ENCODE measurements around the gene NAA40. TPM values are rescaled to one million over a fixed set of nuclear protein-coding genes. Genes with fewer than 3 reads are reported as not detected.

The NAA40 gene
- total and polyA plus RNA-seq, 10 of the 15 experiments (the other 5 are each of a cell fraction or from before 2014, with no cell fraction given): 4.8 to 31.6 (median 22.2) TPM

DNA sequence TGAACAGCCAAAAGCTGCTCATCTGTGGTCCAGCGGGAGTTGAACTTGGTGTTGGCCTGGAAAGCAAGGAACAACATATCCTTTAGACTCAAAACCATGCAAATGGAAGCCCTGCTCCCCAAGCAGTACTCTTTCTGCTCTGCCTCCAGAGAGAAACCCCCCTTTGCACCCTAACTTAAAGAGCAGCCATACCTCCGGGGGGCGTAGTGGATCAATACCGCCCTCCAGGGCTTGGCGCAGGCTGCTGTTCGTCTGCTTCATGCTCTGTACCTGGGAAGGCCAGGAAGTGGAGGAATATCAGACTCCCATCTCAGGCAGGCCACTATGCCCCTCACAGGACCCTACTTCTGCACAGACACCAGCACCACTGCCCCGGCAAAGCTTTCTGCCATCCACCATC, 26.1 kb upstream of the NAA40 start (continued):
- TF ChIP-seq, protein P1, sequence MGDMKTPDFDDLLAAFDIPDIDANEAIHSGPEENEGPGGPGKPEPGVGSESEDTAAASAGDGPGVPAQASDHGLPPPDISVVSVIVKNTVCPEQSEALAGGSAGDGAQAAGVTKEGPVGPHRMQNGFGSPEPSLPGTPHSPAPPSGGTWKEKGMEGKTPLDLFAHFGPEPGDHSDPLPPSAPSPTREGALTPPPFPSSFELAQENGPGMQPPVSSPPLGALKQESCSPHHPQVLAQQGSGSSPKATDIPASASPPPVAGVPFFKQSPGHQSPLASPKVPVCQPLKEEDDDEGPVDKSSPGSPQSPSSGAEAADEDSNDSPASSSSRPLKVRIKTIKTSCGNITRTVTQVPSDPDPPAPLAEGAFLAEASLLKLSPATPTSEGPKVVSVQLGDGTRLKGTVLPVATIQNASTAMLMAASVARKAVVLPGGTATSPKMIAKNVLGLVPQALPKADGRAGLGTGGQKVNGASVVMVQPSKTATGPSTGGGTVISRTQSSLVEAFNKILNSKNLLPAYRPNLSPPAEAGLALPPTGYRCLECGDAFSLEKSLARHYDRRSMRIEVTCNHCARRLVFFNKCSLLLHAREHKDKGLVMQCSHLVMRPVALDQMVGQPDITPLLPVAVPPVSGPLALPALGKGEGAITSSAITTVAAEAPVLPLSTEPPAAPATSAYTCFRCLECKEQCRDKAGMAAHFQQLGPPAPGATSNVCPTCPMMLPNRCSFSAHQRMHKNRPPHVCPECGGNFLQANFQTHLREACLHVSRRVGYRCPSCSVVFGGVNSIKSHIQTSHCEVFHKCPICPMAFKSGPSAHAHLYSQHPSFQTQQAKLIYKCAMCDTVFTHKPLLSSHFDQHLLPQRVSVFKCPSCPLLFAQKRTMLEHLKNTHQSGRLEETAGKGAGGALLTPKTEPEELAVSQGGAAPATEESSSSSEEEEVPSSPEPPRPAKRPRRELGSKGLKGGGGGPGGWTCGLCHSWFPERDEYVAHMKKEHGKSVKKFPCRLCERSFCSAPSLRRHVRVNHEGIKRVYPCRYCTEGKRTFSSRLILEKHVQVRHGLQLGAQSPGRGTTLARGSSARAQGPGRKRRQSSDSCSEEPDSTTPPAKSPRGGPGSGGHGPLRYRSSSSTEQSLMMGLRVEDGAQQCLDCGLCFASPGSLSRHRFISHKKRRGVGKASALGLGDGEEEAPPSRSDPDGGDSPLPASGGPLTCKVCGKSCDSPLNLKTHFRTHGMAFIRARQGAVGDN (IDR thresholded peaks at IDR 0.05): no peak
- no peak for TF ChIP-seq YBX1 (IDR thresholded peaks at IDR 0.05)

DNA sequence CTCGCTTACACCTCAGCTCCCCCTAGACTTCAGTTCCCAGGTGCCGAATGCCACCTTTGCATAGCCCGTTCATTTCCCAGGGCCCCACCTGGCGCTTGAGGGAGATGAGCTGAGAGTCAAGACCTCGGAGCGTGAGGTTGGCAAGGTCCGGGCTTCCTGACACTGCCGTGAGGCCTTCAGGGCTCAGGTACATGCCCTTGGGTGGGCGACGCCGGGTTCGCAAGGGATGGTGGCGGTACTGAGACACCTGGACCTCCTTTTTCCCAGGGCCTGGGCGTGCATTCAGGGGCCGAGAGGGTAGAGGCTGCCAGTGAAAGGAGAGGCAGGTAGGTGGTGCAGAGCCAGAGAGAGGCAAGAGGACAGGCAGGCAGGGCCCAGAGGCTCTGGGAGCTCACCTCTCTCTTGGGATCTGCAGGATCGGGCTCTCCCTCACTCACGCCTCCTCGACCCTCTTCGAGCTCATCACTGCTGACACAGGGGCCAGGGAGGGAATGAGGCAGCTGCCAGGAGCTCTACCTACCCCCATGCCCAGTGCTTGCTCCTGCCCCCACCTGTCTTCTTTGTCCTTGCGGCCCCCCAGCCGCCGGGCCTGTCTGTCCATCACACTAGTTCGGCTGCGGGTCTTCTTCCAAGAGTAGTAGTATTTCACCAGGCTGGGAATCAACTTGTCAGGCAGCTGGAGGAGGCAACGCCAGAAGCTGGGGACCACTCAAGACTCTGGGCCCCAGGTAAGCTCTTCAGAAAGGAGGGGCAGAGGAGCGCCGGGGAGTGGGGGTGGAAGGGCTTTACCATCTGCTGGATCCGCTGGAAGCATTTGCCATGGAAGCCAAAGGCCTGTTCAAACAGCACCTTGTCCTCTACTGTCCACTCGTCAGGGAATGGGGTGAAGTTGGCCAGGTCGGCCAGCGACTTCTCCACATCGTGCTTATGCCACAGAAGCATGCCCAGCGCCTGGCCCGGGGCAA, 24.7 kb upstream of the NAA40 start:
- DNase-seq (ENCODE audit: low read depth, low spot score): no peak
- no peak overlapping the region for H3K27ac ChIP-seq (ENCODE audit: control insufficient read depth, insufficient read depth)
- H4K20me1 ChIP-seq (ENCODE audit: control insufficient read depth, insufficient read depth): no peaks in the 10 kb centered on the region
- POLR2A ChIA-PET: no interaction called here
- CTCF ChIA-PET: interaction anchor here (0.9 to 2.7 kb wide), 4 partner anchors 24 to 77 kb away, joined by 3 to 6 read pairs (median 4); partner anchors contain the start of gene MARK2
- no peak for ATAC-seq
- no peak overlapping the region for H2AFZ ChIP-seq (ENCODE audit: control insufficient read depth, low read depth, low read length)
- no peaks in the 10 kb centered on the region for H3K9me3 ChIP-seq (replicated peaks; ENCODE audit: control insufficient read depth, insufficient read depth, low read length)
- in situ Hi-C loops (cut with MboI): no loop called here
- peaks cover 0 to 3% of the 10 kb centered on the region in 2 experiments; a peak in 1 of 4 replicates for H3K36me3 ChIP-seq (ENCODE audit: control insufficient read depth in 2 of 2, insufficient read depth in 2 of 2, low read length in 1 of 2)
- SMC1A ChIA-PET (ENCODE audit: uncharacterized antibody, unreplicated experiment): interaction anchor here (1.2 to 1.6 kb wide), 2 partner anchors 31 to 77 kb away, joined by 5 to 8 read pairs; no protein-coding TSS in a partner anchor
- no peak overlapping the region for H3K4me3 ChIP-seq
- peaks cover 0 to 3% of the 10 kb centered on the region in 2 experiments; a peak in 3 of 4 replicates for H3K27me3 ChIP-seq (replicated peaks in 1 of 2; ENCODE audit: control insufficient read depth in 2 of 2, insufficient read depth in 2 of 2, low read length in 1 of 2)
- RAD21 ChIA-PET (ENCODE audit: unreplicated experiment): no interaction called here
- intact Hi-C loops (cut with micrococcal nuclease; ENCODE audit: unreplicated experiment): no loop called here
- FAIRE-seq: no peak
- no peak overlapping the region for H3K9ac ChIP-seq (ENCODE audit: control insufficient read depth, insufficient read depth, low read length)
- H3K4me2 ChIP-seq (ENCODE audit: control insufficient read depth, insufficient read depth): no peak overlapping the region
- BruUV-seq (replicated peaks): no TSS peak
- peaks cover 10% of the 10 kb centered on the region for H3K4me1 ChIP-seq (ENCODE audit: control insufficient read depth, insufficient read depth, low read length)
- no peaks in the 10 kb centered on the region for H3K79me2 ChIP-seq (ENCODE audit: control insufficient read depth, insufficient read depth, low read length)
- WGBS (ENCODE audit: insufficient coverage, insufficient replicate concordance, low lambda C conversion rate, missing lambda C conversion rate): 79% methylated on average over 33 of the region's 34 CpGs
- no peak for TF ChIP-seq YY1 (IDR thresholded peaks at IDR 0.05; ENCODE audit: low read depth, low read length)
- TF ChIP-seq, protein P2, sequence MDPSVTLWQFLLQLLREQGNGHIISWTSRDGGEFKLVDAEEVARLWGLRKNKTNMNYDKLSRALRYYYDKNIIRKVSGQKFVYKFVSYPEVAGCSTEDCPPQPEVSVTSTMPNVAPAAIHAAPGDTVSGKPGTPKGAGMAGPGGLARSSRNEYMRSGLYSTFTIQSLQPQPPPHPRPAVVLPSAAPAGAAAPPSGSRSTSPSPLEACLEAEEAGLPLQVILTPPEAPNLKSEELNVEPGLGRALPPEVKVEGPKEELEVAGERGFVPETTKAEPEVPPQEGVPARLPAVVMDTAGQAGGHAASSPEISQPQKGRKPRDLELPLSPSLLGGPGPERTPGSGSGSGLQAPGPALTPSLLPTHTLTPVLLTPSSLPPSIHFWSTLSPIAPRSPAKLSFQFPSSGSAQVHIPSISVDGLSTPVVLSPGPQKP (IDR thresholded peaks at IDR 0.05; ENCODE audit: low read depth, low read length): no peak
- TF ChIP-seq CHD2 (IDR thresholded peaks at IDR 0.05; ENCODE audit: borderline replicate concordance, low read depth, low read length): no peak

Measured in GM12878 (cell line).